SK-N-SH treated with all-trans-retinoic acid at 6 μM for 48 hours (cell line): ENCODE measurements around the gene GPC6.

Experiments
- ATAC-seq: fragments of 200-7000 bp; cut with Tn5 transposase; 3 replicates; pipeline ENCODE4 v1.9.1; 2020; ENCODE audit warnings: mild to moderate bottlenecking, moderate library complexity
- ARNTL ChIP-seq: fragments of 450-650 bp; formaldehyde crosslinking; IDR thresholded peaks from 2 replicates; pipeline ENCODE4 v1.5.0; 2020; ENCODE audit warnings: low read depth, mild to moderate bottlenecking, moderate library complexity, borderline replicate concordance
- BACH2 ChIP-seq: fragments of 250-450 bp; sonication (Bioruptor Pico); IDR thresholded peaks from 2 replicates; pipeline ENCODE4 v1.9.0; 2021; ENCODE audit warnings: mild to moderate bottlenecking, borderline replicate concordance
- CSDC2 ChIP-seq: fragments of 250-450 bp; sonication (Bioruptor Pico); IDR thresholded peaks from 2 replicates; pipeline ENCODE4 v1.5.0; 2020; ENCODE audit warnings: mild to moderate bottlenecking, moderate library complexity
- CSRNP3 ChIP-seq: fragments of 250-450 bp; sonication (Bioruptor Pico); IDR thresholded peaks from 2 replicates; pipeline ENCODE4 v1.5.1; 2021; ENCODE audit warnings: mild to moderate bottlenecking, moderate library complexity
- GLIS3 ChIP-seq: fragments of 250-450 bp; sonication (Bioruptor Pico); IDR thresholded peaks from 2 replicates; pipeline ENCODE4 v1.5.0; 2020; ENCODE audit warnings: mild to moderate bottlenecking, moderate library complexity
- OSR1 ChIP-seq: fragments of 250-450 bp; sonication (Bioruptor Pico); IDR thresholded peaks from 2 replicates; pipeline ENCODE4 v1.8.0; 2022; ENCODE audit warnings: moderate library complexity, mild to moderate bottlenecking, inconsistent platforms
- PATZ1 ChIP-seq: fragments of 250-450 bp; sonication (Bioruptor Pico); IDR thresholded peaks from 2 replicates; pipeline ENCODE4 v1.8.0; 2020; ENCODE audit warnings: mild to moderate bottlenecking, moderate library complexity, borderline replicate concordance
- RARB ChIP-seq: fragments of 250-450 bp; sonication (Bioruptor Pico); IDR thresholded peaks from 2 replicates; pipeline ENCODE4 v1.8.0; 2021; ENCODE audit warnings: mild to moderate bottlenecking, moderate library complexity
- SNAI2 ChIP-seq: fragments of 250-450 bp; sonication (Bioruptor Pico); IDR thresholded peaks from 2 replicates; pipeline ENCODE4 v1.5.0; 2020; ENCODE audit warnings: mild to moderate bottlenecking, moderate library complexity
- TCF4 ChIP-seq: fragments of 250-450 bp; sonication (Bioruptor Pico); IDR thresholded peaks from 2 replicates; pipeline ENCODE4 v1.8.0; 2021; ENCODE audit warnings: mild to moderate bottlenecking, moderate library complexity, borderline replicate concordance
- TOX ChIP-seq: fragments of 250-450 bp; sonication (Bioruptor Pico); IDR thresholded peaks from 2 replicates; pipeline ENCODE4 v1.8.0; 2021; ENCODE audit warnings: mild to moderate bottlenecking, moderate library complexity, borderline replicate concordance
- ZC3H10 ChIP-seq: fragments of 250-450 bp; sonication (Bioruptor Pico); IDR thresholded peaks from 2 replicates; pipeline ENCODE4 v1.5.1; 2021; ENCODE audit warnings: mild to moderate bottlenecking, moderate library complexity
- ZFP3 ChIP-seq: fragments of 250-450 bp; sonication (Bioruptor Pico); IDR thresholded peaks from 2 replicates; pipeline ENCODE4 v1.5.0; 2020; ENCODE audit warnings: mild to moderate bottlenecking, moderate library complexity
- ZFP30 ChIP-seq: fragments of 450-650 bp; formaldehyde crosslinking; IDR thresholded peaks from 2 replicates; pipeline ENCODE4 v1.5.0; 2022; ENCODE audit warnings: mild to moderate bottlenecking, moderate library complexity
- ZNF565 ChIP-seq: fragments of 450-650 bp; formaldehyde crosslinking; conservative IDR thresholded peaks from 2 replicates; pipeline ENCODE4 v1.5.0; 2020; ENCODE audit warnings: low read depth, mild to moderate bottlenecking, moderate library complexity
- ZNF70 ChIP-seq: fragments of 450-650 bp; formaldehyde crosslinking; IDR thresholded peaks from 2 replicates; pipeline ENCODE4 v1.5.0; 2020; ENCODE audit warnings: mild to moderate bottlenecking, moderate library complexity
- ZNF8 ChIP-seq: fragments of 450-650 bp; formaldehyde crosslinking; IDR thresholded peaks from 2 replicates; pipeline ENCODE4 v1.5.0; 2020; ENCODE audit warnings: mild to moderate bottlenecking, moderate library complexity
- TF ChIP-seq, protein P1 (sequence below): fragments of 250-450 bp; sonication (Bioruptor Pico); IDR thresholded peaks from 2 replicates; pipeline ENCODE4 v1.5.1; 2020; ENCODE audit warnings: low read depth, mild to moderate bottlenecking, moderate library complexity
- TF ChIP-seq, protein P2 (sequence below): fragments of 250-450 bp; sonication (Bioruptor Pico); IDR thresholded peaks from 2 replicates; pipeline ENCODE4 v1.8.0; 2021; ENCODE audit warnings: low read depth, mild to moderate bottlenecking, moderate library complexity, borderline replicate concordance

The GPC6 gene

DNA sequence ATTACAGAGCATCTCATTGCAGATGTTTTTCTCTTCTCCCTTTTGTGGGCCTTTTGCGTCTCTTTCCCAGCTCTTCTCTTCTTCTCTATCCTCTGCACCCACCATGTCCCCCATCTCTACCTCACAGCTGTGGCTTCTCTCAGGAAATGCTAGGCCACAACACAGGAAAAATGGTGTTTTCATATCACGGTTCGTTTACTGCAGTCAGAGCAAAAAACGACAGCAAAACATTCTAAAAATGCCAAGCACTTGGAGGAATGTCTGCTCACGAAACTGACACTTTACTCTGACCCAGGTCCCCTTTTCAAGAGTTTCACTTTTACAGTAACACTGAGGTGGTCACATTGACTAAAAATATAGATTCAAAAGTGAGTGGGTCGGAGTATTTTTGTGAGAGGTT lies 1100.7 kb downstream of the GPC6 start:
- TF ChIP-seq TOX (CRISPR knock-in tag) (no peak), OSR1 (CRISPR knock-in tag) (no peak), ZNF8 (no peak), RARB (CRISPR knock-in tag) (no peak), BACH2 (CRISPR knock-in tag) (no peak), SNAI2 (CRISPR knock-in tag) (no peak), CSDC2 (CRISPR knock-in tag) (no peak), GLIS3 (CRISPR knock-in tag) (no peak), ARNTL (CRISPR knock-in tag) (no peak), ZFP30 (CRISPR knock-in tag) (no peak), ZFP3 (CRISPR knock-in tag) (no peak), PATZ1 (CRISPR knock-in tag) (no peak), TCF4 (no peak), ZC3H10 (CRISPR knock-in tag) (no peak)
- TF ChIP-seq, protein P1, sequence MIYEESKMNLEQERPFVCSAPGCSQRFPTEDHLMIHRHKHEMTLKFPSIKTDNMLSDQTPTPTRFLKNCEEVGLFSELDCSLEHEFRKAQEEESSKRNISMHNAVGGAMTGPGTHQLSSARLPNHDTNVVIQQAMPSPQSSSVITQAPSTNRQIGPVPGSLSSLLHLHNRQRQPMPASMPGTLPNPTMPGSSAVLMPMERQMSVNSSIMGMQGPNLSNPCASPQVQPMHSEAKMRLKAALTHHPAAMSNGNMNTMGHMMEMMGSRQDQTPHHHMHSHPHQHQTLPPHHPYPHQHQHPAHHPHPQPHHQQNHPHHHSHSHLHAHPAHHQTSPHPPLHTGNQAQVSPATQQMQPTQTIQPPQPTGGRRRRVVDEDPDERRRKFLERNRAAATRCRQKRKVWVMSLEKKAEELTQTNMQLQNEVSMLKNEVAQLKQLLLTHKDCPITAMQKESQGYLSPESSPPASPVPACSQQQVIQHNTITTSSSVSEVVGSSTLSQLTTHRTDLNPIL (CRISPR knock-in tag) = no peak
- TF ChIP-seq, all 23 proteins: peak for 0
- no peak for ATAC-seq

DNA sequence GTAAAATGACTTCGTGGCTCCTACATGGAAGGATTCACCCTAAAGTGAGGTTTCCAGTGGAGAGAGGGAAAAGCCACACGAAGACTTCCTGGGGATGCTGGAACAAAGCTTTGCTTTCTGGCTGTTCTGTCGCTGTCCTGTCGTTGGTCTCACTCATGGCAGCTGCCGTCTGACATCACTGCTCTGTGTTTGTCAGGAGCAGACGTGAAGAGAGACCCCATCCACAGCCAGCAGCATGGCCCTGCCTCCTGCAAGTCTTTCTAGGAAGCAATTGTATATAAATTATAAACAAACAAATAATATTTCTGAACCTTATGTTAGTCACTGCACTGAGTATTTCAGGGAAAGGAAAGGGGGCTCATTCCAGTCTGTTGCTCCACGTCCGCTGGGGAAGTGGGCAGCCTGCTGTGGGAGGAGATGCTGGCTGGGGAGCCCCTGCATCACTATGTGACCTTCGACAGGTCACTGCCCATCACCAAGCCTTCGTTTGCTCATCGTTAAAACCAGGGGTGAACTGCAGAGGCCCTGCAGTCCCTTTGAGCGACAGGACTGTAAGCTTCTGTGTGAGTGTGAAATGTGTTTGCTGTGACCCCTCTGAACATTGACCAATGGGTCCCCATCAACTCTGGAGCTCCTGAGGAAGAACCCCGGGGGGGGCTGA lies 1101.9 kb downstream of the GPC6 start:
- TF ChIP-seq PATZ1 (CRISPR knock-in tag) (no peak), SNAI2 (CRISPR knock-in tag) (no peak), ZNF70 (CRISPR knock-in tag) (no peak), CSRNP3 (no peak), CSDC2 (CRISPR knock-in tag) (no peak), ARNTL (CRISPR knock-in tag) (no peak)
- no peak for ATAC-seq

DNA sequence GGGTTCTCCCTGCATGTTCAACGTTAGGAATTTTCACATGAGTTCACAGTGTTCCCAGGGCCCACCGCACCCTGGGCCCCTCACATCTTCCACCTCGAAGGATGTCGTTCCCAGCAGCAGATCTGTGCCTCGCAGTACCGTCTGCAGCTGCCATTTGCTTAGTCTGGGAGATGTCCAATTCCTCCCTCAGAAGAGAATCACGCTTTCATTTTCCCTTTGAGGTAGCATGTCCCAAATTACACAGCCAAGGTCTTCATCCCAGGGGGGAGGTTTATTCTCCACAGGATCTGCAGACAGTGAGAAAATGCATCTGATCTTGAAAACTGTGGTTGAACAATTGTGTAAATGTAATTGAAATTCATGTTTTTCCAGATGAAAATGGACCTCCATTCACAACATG lies 1102.7 kb downstream of the GPC6 start:
- ATAC-seq = peak; percentile 46

More for the DNA sequence above, 1102.7 kb downstream of the GPC6 start:
- TF ChIP-seq CSDC2 (CRISPR knock-in tag) (no peak), TOX (CRISPR knock-in tag) (no peak), SNAI2 (CRISPR knock-in tag) (no peak), ZNF565 (no peak), GLIS3 (CRISPR knock-in tag) (no peak), ZFP30 (CRISPR knock-in tag) (no peak), OSR1 (CRISPR knock-in tag) (no peak), CSRNP3 (no peak), BACH2 (CRISPR knock-in tag) (no peak)
- TF ChIP-seq, protein P2, sequence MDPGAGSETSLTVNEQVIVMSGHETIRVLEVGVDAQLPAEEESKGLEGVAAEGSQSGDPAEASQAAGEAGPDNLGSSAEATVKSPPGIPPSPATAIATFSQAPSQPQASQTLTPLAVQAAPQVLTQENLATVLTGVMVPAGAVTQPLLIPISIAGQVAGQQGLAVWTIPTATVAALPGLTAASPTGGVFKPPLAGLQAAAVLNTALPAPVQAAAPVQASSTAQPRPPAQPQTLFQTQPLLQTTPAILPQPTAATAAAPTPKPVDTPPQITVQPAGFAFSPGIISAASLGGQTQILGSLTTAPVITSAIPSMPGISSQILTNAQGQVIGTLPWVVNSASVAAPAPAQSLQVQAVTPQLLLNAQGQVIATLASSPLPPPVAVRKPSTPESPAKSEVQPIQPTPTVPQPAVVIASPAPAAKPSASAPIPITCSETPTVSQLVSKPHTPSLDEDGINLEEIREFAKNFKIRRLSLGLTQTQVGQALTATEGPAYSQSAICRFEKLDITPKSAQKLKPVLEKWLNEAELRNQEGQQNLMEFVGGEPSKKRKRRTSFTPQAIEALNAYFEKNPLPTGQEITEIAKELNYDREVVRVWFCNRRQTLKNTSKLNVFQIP (CRISPR knock-in tag) = no peak
